Adrenal gland (tissue), 12 donors: ENCODE measurements around the gene CDC27. TPM values are rescaled to one million over a fixed set of nuclear protein-coding genes. Genes with fewer than 3 reads are reported as not detected.

ENCODE experiments used
- DNase-seq, 7 donors: peaks; one replicate each; pipeline ENCODE4 v3.0.0-alpha.2; 2019 to 2020
- H3K27ac ChIP-seq, 5 donors: fragments of 200-600 bp; sonication (generic) in 4 of 5; 1 replicate in 3 of 5; 2 replicates in 2 of 5; pipeline versions ENCODE4 v1.5.1 to v1.8.0; 2016 to 2020; ENCODE audit warnings: mild to moderate bottlenecking in 1 of 5
- H3K27me3 ChIP-seq: fragments of 200-600 bp; 2 replicates; pipeline ENCODE4 v1.8.0; 2021
- H3K36me3 ChIP-seq, 2 donors: fragments of 200-600 bp; replicated peaks in 1 of 2; 1 replicate in 1 of 2; 2 replicates in 1 of 2; pipeline versions ENCODE4 v1.5.1 to v1.8.0; 2018 to 2022
- H3K4me1 ChIP-seq, 2 donors: fragments of 200-600 bp; replicated peaks in 1 of 2; 1 replicate in 1 of 2; 2 replicates in 1 of 2; pipeline versions ENCODE4 v1.5.1 to v1.8.0; 2018 to 2021
- H3K4me3 ChIP-seq, 4 donors: fragments of 200-600 bp; sonication (generic) in 3 of 4; one replicate each; pipeline ENCODE4 v1.5.1; 2016 to 2018
- H3K9me3 ChIP-seq, 3 donors: fragments of 200-600 bp; sonication (generic) in 1 of 3; replicated peaks in 1 of 3; 1 replicate in 2 of 3; 2 replicates in 1 of 3; pipeline versions ENCODE4 v1.5.1 to v1.8.0; 2016 to 2021
- POLR2A ChIP-seq, 2 donors: fragments of 450-650 bp; IDR thresholded peaks; one replicate each; pipeline ENCODE4 v1.6.1; 2017; ENCODE audit warnings: antibody characterized with exemption in 2 of 2, mild to moderate bottlenecking in 2 of 2, moderate library complexity in 1 of 2
- WGBS, 4 donors: extraction: QIAGEN DNeasy Blood & Tissue Kit in 2 of 4; methylation state at CpG; one replicate each; pipeline versions ENCODE4 v1.1.5 to v1.1.7; 2013 to 2017; 5-methylcytosine and 5-hydroxymethylcytosine counted together
- intact Hi-C, 2 donors: fragments of 100-400 bp; cut with DNase I; formaldehyde crosslinking; loops; one replicate each; pipeline versions ENCODE4 v1.14.1 to v1.15.0; 2022 to 2023
- polyA plus RNA-seq, 3 donors: library from polyadenylated mRNA; stranded (reverse); fragments of 200-250 nt in 2 of 3; fragments of 350-450 nt in 1 of 3; fragmentation: Illumina TruSeq in 1 of 3; extraction: RNeasy Lipid Tissue Mini Kit (QIAGEN cat#74804) in 1 of 3; gene quantifications; one replicate each; pipeline ENCODE4 v1.2.3, GENCODE V29; 2013 to 2014
- total RNA-seq, 9 donors: library from RNA; depleted of rRNA in 4 of 9; stranded (reverse); fragments of >200 nt in 4 of 9; fragments of 120-200 nt in 1 of 9; fragmentation: NEBNext Ultra II Directional in 1 of 9; extraction: Animal tissue kit (Norgen Biotek cat#: 25700) in 1 of 9; gene quantifications; one replicate each; pipeline versions ENCODE4 v1.1.0 to v1.2.4, GENCODE V29; 2013 to 2023
- TF ChIP-seq, protein P1 (sequence below), 6 experiments: fragments of 450-650 bp in 4 of 6; fragments of 200-600 bp in 2 of 6; sonication (generic) in 1 of 6; IDR thresholded peaks; 1 replicate in 5 of 6; 2 replicates in 1 of 6; pipeline versions ENCODE4 v1.5.1 to v1.8.0; 2016 to 2021; ENCODE audit warnings: antibody characterized with exemption in 6 of 6, mild to moderate bottlenecking in 2 of 6, moderate library complexity in 1 of 6
- donor health status: healthy with polysubstance abuse.
- donor health status: Bipolar disorder and iron deficiency.
- donor health status: DM: yes; HTN: yes; CAD: no.
- donor health status: DM: no; HTN: no; CAD: no.
- donor health status: DM: no; HTN: no; CAD: no.
- donor health status: DM: yes; HTN: yes; CAD: no.

Gene CDC27
- total and polyA plus RNA-seq, 12 donors: 13.5 to 153 (median 73.2) TPM

DNA sequence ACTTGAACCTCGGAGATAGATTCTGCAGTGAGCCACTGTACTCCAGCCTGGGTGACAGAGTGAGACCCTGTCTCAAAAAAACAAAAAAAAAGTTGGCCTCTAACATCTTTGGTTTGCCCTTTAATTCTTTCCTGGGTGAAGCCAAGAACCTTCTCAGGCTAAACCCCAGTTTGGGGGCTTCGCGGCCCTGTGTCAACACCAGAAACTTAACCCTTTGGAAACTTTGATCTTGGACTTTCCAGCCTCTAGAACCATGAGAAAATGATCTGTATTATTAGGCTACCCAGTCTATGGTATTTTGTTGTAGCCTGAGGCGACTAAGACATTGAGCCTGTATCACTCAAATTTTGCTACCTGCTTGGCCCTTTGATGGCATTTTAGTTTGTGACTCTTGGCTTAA lies 86.2 kb downstream of the CDC27 start:
- H3K9me3 ChIP-seq: no peaks in the 10 kb centered on the region
- no peak overlapping the region for H3K27ac ChIP-seq
- H3K4me1 ChIP-seq: peaks cover 8 to 14% of the 10 kb centered on the region in 2 donors
- 90 to 96% (median 94%) methylated on average over 4 of the region's 4 CpGs for WGBS, 4 donors
- H3K36me3 ChIP-seq: no peaks in the 10 kb centered on the region
- intact Hi-C loops: no loop called here
- no peak for DNase-seq
- TF ChIP-seq POLR2A (IDR thresholded peaks at IDR 0.05): no peak
- TF ChIP-seq, protein P1, sequence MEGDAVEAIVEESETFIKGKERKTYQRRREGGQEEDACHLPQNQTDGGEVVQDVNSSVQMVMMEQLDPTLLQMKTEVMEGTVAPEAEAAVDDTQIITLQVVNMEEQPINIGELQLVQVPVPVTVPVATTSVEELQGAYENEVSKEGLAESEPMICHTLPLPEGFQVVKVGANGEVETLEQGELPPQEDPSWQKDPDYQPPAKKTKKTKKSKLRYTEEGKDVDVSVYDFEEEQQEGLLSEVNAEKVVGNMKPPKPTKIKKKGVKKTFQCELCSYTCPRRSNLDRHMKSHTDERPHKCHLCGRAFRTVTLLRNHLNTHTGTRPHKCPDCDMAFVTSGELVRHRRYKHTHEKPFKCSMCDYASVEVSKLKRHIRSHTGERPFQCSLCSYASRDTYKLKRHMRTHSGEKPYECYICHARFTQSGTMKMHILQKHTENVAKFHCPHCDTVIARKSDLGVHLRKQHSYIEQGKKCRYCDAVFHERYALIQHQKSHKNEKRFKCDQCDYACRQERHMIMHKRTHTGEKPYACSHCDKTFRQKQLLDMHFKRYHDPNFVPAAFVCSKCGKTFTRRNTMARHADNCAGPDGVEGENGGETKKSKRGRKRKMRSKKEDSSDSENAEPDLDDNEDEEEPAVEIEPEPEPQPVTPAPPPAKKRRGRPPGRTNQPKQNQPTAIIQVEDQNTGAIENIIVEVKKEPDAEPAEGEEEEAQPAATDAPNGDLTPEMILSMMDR (IDR thresholded peaks at IDR 0.05): no peak
- no peaks in the 10 kb centered on the region for H3K27me3 ChIP-seq
- H3K4me3 ChIP-seq: no peak overlapping the region

DNA sequence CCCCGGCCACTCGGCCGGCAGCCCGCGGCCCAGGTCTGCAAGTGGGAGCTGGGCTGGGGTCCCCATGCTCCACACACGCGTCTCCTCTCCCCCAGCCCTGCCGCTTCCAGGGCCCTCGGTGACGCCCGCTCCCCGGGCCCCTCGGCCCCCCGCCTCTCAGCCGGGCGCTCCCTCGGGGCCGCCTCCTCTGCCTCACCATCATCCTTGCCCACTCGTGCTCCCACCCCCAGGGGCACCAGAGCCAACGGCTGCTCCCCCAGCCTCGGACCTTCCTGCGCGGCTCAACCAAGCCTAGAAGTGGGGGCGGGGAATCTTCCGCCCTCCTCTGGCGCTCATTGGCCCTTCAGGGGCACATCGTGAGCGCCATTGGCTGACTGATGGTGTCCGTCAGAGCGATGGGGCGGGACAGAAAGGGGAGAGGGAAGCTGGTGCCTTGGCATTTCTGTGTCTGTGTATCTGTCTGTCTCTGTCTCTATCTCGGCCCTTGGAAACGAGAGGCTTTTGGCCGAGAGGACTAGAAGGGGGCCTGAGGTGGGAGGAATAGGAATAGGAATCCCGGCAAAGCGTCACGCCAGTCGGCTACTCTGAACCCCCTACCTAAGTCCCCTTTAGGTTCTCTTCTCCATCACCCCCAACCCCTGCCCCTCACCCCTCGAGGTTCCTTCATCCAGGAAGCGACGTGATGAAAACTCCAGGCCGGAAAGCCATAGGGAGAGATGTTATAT lies 88.9 kb downstream of the CDC27 start:
- Histone ChIP-seq H3K36me3 (no peaks in the 10 kb centered on the region), H3K27ac (peak overlapping the region; percentile 68 to 92 (median 81)), H3K4me3 (peak overlapping the region; percentile 92 to 100 (median 98)), H3K27me3 (no peaks in the 10 kb centered on the region), H3K4me1 (peaks cover 8 to 14% of the 10 kb centered on the region in 2 donors), H3K9me3 (no peaks in the 10 kb centered on the region)
- intact Hi-C loops: no loop called here
- DNase-seq: peak; percentile 91 to 97 (median 95)
- 0 to 1% (median 0%) methylated on average over 12 to 42 of the region's 42 CpGs for WGBS, 4 donors
- peak in 1 of 2 donors; percentile 68 for TF ChIP-seq POLR2A (IDR thresholded peaks at IDR 0.05)
- TF ChIP-seq, protein P1 (IDR thresholded peaks at IDR 0.05): peak in 2 of 6 experiments; percentile 9 to 11

GRCh38 chr17:47099451-47099986 lies 89.6 kb downstream of the CDC27 start:
- Histone ChIP-seq H3K4me3 (peak overlapping the region; percentile 92 to 100 (median 98)), H3K9me3 (no peaks in the 10 kb centered on the region), H3K27ac (peak overlapping the region; percentile 68 to 92 (median 81)), H3K4me1 (peaks cover 8 to 14% of the 10 kb centered on the region in 2 donors), H3K36me3 (no peaks in the 10 kb centered on the region), H3K27me3 (no peaks in the 10 kb centered on the region)
- WGBS, 4 donors: 3 to 15% (median 4%) methylated on average over 8 to 22 of the region's 22 CpGs
- TF ChIP-seq, protein P1 (IDR thresholded peaks at IDR 0.05): no peak
- TF ChIP-seq POLR2A (IDR thresholded peaks at IDR 0.05): no peak
- DNase-seq: no peak
- intact Hi-C loops: no loop called here

GRCh38 chr17:47096343-47096742 lies 92.8 kb downstream of the CDC27 start:
- TF ChIP-seq POLR2A (IDR thresholded peaks at IDR 0.05): no peak
- TF ChIP-seq, protein P1 (IDR thresholded peaks at IDR 0.05): no peak
- Histone ChIP-seq H3K36me3 (no peaks in the 10 kb centered on the region), H3K27me3 (no peaks in the 10 kb centered on the region), H3K9me3 (peaks cover 0 to 4% (median 0%) of the 10 kb centered on the region in 3 donors), H3K27ac (no peak overlapping the region), H3K4me1 (peaks cover 8 to 14% of the 10 kb centered on the region in 2 donors), H3K4me3 (no peak overlapping the region)
- WGBS, 4 donors: 84 to 92% (median 90%) methylated on average over 3 of the region's 3 CpGs
- DNase-seq: no peak
- intact Hi-C loops: no loop called here
